GM21576 (cell line): ENCODE results near the gene EBI3.
A peak's percentile ranks its signal among the peaks of the same experiment; 100 is the strongest.
"Not testable (repeated sequence)": the region's sequence is repeated elsewhere in the genome, so short reads cannot be mapped to it uniquely, and the experiment has no call there.

Experiments used
- ATAC-seq: cut with Tn5 transposase; IDR thresholded peaks from one replicate; pipeline ENCODE4 v1.9.1; 2021; ENCODE audit warnings: mild to moderate bottlenecking, moderate library complexity; ENCODE audit not compliant: unreplicated experiment

Gene EBI3

DNA sequence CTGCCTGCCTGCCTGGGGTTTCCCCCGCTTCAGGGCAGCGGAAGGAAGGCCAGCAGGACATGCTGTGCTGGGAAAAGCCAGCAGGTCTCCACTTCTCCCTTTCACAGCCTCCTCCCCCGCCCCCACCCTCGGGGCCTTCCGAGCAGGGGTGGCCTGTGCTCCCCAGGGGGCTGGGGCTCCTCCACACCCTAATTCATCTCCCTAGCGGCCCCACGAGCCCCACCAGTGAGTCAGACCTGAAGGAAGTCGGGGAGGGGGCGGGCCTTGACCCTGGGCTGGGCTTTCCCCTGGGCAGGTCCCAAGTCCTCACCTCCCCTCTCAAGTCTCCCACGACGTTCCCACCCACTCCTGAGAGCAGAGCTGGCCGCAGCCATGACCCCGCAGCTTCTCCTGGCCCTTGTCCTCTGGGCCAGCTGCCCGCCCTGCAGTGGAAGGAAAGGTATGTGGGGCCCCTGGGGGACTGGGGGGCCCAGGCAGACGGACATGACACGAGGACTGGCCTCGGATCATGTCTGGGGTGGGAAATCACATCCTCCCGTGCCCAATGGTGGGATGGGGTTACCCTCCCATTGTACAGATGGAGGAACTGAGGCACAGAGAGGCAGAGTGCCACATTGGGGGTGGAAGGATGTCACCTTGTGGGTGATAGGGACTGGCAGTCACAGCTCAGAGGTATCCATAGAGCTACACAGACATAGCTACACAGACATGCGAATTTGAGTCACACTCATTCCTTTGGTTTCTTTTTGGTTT, at the start of gene EBI3:
EBI3 (plus strand) TSS at position 345 of the 753 bp plus-strand sequence; CDS start at position 373, 28 bp downstream.
- peak; percentile 44 for ATAC-seq

- no peak for ATAC-seq
Measured at GRCh38 chr19:4181053-4181508, 48.2 kb upstream of the EBI3 start.

DNA sequence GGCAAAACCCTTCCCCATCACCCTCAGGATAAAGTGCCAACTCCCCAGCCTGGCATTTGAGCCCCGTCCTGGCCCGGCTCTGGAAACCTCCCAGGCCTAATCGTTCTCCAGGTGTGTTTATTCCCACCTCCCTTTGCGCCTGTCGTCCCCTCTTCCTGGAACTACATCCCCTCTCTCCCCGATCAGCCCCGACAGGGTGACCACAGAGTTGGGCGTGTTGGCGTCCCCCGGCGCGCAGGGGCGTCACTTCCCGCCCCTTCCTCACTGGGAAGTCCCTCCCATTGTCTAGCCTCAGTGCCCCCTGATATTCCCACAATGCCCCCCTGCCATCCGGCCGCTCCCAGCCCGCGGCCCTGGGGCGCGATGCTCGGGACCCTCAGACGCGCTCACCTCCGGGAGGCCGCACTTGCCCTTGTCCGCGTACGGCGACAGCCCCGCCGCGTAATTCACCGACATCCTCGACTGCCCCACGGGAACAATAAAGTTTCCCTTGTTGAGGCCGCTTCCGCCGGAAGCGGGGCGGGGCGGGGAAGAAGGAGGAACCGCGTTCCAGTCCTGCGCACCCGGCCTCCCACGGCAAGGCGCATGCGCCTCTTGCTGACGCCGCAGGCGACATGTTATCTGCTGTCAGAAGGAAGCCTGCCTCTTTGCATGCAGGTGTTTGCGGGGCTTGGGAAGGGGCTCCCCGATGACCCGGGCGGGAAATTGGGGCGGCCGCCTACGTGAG, 47.1 kb upstream of the EBI3 start, which contains the start of the genes ANKRD24 and SIRT6:
ANKRD24 (plus strand) TSS at position 606 of the 727 bp plus-strand sequence. CDS start 3,737 bp downstream, outside the sequence.
SIRT6 (minus strand) TSS at position 480 of the 727 bp plus-strand sequence; CDS start at position 456, 24 bp downstream.
- ATAC-seq: peak; percentile 54

DNA sequence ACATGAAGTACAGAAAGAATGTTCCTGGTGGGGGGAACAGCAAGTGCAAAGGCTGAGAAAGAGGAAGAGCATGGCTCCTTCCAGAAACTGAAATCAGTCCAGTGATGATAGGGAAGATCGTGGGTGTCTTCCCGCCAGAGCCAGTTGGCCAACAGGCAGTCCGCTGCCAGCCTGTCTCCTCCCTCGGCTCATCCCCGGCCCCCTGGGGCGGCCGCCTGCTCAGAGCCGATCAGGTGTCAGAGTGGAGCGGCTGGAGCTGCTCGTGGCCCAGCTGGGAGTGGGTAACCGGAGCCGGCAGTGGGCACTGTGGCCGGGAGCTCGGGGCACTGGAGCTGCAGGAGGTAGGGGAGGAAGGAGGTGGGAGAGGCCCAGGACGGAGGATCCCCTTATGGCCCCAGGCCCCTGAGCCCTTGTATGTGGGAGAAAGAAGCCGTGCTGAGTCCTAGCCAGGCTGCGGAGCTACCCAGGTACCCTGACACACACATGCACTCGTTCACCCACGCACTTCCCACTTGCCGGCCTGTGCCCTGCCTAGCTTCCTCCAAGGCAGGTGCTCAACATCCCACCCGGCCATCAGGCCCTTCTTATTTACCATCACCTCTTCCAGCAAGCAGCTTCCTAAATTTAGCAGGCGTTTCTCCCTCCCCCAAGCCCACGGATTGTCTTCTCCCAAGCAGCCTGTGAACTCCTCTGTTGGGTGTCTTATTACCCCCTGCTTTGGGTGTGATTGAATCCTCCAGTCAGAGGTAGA, 45.2 kb upstream of the EBI3 start:
- ATAC-seq: no peak

DNA sequence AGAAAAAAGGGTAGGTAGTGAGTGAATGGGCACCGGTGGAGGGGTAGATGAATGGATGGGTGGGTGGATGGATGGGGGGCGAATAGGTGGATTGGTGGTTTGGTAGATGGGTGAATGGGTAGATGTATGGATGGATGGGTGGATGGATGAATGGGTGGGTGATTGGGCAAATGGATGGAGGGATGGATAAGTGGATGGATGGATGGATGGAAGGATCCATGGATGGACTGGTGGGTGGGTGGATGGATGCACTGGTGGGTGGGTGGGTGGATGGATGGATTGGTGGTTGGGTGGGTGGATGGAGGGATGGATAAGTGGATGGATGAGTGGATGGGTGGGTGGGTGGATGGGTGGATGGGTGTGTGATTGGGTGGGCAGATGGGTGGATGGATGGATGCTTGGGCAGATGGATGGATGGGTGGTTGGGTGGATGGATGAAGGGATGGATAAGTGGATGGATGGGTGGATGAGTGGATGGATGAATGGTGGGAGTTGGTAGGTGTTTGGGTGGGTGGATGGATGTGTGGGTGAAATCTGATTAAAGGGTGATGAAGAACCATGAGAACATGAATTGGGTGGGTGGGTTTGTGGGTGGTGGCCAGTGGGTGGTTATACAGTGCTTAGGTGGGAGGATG, 44.5 kb upstream of the EBI3 start:
- no peak for ATAC-seq

- ATAC-seq: no peak
Measured at GRCh38 chr19:4185413-4186086, 43.8 kb upstream of the EBI3 start.

DNA sequence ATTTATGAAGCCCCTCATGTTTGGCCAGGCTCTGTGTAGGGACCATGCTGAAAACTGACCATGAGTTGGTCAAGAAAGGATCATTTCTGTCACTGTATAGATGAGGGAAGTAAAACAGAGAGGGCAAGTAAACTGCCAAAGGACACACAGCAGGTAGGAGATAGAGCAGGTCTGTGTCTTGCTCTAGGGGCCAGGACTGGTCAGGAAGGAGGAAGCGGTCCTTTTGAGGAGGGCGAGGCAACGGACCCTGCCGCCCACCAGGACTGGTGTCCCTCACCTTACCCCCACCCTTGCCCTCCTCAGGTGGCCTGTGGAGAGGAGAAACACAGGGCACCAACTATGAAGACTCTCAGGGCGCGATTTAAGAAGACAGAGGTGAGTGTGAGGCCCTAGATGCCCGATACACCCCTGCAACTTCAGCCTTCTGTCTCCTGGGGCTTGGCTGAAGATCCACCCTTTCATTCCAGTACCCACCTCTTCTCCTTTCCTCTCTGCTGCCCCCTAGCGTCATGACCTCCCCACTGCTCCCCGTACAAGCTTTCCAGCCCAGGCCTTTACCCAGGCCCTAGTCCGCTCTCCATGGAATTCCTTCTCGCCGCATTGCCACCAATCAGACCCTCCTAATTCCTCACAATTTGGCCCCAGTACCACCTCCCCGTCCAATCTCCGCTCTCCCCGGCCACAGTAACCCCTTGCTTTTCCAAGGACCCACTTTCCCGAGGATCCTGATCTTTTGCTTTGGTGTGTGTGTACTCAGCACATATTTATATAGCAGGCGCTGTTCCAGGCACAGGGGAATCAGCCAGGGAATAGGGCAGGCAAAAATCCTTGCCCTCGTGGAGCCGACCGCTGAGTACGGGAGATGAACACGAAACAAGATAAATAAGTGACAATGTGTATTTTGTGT, 43.0 kb upstream of the EBI3 start:
- ATAC-seq: no peak

DNA sequence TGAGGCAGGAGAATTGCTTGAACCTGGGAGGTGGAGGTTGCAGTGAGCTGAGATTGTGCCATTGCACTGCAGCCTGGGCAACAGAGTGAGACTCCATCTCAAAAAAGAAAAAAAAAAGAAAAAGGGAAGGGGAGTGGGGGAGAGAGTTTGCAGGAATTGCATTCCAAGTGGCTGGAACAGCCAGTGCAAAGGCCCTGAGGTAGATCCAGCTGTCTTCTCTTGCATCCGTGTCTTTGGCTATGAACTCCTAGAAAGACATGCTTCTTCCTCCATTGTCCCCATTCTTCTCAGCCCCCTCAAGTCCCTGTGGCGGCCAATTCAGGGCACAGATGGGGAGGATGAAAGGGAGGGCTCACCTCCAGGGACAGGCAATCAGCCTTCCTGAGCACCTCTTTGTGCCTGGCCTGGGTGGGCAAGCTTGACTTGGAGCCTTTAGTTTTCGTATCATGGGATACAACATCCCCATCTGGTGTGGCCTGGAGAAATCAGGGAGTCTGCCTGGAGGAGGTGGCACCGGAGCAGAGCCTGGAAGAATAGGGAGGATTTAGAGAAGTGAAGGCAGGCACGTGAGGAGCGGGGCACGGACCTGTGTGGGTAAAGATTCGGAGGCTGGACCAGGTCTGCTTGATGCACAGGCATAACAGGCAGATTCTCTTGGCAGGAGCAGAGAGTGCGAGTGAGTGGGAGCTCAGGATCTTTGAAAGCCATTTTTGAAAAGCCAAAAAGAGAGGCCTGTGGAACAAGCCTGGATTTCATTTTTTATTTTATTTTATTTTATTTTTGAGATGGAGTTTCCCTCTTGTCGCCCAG, 41.8 kb upstream of the EBI3 start:
- ATAC-seq: no peak

DNA sequence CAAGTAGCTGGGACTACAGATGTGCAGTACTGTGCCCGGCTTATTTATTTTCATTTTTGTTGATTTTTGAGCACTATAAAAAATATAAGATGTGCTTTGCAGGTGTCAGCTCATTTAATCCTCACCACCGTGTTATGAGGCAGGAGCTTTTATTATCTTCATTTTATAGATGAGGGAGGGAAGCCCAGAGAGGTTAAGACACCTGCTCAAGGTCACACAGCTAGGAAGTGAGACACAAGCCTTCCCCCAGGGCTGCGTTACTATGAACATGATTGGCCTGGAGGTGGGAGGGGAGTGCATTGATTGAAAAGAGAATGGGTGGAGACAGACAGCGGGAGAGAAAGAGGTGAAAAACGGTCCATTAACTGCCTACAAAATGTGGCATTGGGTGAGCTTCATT, 39.7 kb upstream of the EBI3 start:
- ATAC-seq: no peak

GRCh38 chr19:4192537-4192936, 36.8 kb upstream of the EBI3 start:
- not testable (repeated sequence) for ATAC-seq

DNA sequence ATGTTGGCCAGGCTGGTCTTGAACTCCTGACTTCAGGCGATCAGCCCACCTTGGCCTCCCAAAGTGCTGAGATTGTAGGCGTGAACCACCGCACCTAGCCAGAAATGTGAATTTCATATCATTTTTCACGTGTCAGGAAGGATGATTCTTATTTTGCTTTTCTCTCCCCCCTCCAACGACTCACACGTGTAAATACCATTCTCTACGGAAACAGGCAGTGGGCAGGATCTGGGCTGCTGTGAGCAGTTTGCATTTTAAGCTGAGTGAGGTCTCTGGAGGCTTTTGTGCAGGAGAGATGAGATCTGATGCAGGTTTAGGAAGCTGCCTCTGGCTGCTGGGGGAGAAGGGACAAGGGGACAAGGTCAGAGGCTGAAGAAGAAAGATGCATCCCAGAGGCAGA, 35.0 kb upstream of the EBI3 start:
- ATAC-seq: no peak

- no peak for ATAC-seq
Measured at GRCh38 chr19:4196009-4196408, 33.3 kb upstream of the EBI3 start.

DNA sequence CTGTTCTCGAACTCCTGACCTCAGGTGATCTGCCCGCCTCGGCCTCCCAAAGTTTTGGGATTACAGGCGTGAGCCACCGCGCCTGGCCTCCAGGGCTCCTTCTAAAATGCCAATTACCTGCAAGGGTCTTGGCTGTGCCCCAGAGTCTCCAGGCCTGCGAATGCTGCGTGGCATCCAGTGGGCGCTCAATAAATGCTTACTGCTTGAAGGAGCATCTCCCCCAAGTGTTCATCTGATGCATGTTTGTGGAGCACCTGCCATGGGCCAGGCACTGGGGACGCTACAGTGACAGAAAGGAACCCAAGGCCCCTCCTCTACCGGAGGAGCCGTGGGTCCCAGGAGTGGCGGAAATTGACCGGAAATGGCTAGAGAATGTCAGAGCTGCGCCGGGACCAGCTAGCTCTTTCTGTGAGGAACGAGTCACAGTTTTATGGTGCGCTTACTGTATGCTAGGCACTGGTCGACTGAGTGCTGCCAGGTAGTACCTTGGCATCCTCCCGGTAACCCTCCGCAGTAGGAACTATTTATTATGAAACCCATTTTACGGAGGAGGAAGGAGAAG, 32.7 kb upstream of the EBI3 start:
- ATAC-seq: no peak

GRCh38 chr19:4197228-4197624, 32.1 kb upstream of the EBI3 start:
- no peak for ATAC-seq

DNA sequence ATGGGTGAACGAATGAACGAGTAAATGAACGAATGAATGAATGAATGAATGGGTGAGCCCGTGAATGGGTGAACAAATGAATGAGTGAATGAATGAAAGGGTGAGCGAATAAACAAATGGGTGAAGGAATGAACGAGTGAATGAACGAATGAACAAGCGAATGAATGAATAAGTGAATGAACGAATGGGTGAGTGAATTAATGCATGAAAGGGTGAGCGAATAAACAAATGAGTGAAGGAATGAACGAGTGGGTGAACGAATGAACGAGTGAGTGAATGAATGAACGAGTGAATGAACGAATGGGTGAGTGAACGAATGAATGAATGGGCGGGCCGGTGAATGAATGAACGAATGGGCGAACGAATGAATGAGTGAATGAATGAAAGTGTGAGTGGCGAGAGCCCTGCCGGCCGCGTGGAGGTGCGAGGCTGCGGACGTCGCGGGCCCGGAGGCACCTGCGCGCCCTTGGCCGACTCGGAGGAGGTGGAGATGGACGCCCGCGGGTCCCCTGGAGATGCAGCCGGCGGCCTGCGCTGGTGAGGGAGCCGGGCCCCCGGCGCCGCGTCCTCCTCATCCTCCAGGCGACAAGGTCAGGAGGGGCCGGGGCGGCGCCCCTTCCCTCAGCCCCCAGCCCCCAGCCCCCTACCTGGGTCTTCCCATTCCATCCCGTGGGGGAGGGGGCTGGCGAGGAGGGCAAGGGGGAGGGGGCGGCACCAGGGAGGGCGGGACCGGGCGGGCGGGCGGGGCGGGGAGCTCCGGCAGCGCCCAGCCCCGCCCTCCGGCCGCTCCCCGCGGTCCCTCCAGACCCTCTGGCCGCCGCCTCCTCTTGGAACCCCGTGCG, 31.5 kb upstream of the EBI3 start:
- ATAC-seq: no peak

DNA sequence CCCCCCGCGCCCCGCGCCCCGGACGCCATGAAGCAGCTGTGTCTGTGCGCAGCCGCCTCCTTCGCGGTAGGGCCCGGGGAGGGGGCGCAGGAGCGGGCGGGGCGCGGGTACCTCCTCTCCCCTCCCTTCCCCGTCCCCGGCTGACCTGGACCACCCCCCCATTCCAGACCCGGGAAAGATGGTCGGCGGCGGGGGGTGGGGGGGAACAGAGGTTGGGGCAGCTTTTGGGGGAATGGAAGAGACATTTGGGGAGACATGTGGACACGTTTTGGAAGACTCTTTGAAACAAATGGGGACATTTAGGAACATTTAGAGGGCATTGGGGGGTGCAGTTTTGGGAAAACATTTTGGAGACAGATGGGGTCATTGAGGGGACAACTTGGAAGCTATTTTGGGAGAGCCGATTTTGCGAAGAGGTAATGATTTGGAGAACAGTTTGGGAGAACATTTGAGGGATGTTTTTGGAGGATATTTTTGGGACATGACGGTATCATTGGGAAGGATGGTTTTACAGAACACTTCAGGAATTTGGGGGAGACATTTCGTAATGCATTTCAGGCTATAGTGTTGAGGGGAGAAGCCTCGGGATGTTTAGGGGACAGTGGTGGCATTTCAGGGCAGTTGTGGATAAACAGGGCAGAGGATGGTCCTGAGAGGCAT, 30.7 kb upstream of the EBI3 start:
- ATAC-seq: no peak
